Inflammatory macrophage treated with lipopolysaccharide for 4 hours (primary cell): ENCODE measurements around the gene PBOV1.

ENCODE experiments used
- DNase-seq: peaks from one replicate; pipeline ENCODE4 v3.0.0-alpha.2; 2020

The PBOV1 gene

GRCh38 chr6:138218449-138218848 lies at the start of gene PBOV1:
TSS of gene PBOV1 (minus strand) at chr6:138218491. CDS start at chr6:138218395, 96 bp downstream.
- DNase-seq, result no peak

- DNase-seq, result no peak
These were observed 47.8 kb upstream of the PBOV1 start for GRCh38 chr6:138266095-138266494.

GRCh38 chr6:138264372-138264880 lies 46.1 kb upstream of the PBOV1 start:
- DNase-seq, result peak; percentile 15

GRCh38 chr6:138263963-138264362 lies 45.7 kb upstream of the PBOV1 start:
- DNase-seq, result no peak

- no peak for DNase-seq
These were observed 43.0 kb upstream of the PBOV1 start for GRCh38 chr6:138261116-138261780.

- no peak for DNase-seq
These were observed 40.7 kb upstream of the PBOV1 start for GRCh38 chr6:138258991-138259390.

GRCh38 chr6:138258197-138258596 lies 39.9 kb upstream of the PBOV1 start:
- no peak for DNase-seq

- no peak for DNase-seq
These were observed 39.3 kb upstream of the PBOV1 start for GRCh38 chr6:138257638-138258040.

- DNase-seq, result no peak
These were observed 37.2 kb upstream of the PBOV1 start for GRCh38 chr6:138255443-138255842.

- DNase-seq, result no peak
These were observed 35.4 kb upstream of the PBOV1 start for GRCh38 chr6:138253731-138254130.

- no peak for DNase-seq
These were observed 32.4 kb upstream of the PBOV1 start for GRCh38 chr6:138250513-138251247.

- DNase-seq, result no peak
These were observed 31.8 kb upstream of the PBOV1 start for GRCh38 chr6:138250053-138250452.

- no peak for DNase-seq
These were observed 30.6 kb upstream of the PBOV1 start for GRCh38 chr6:138248878-138249277.

GRCh38 chr6:138248011-138248410 lies 29.7 kb upstream of the PBOV1 start:
- DNase-seq, result no peak

- no peak for DNase-seq
These were observed 28.6 kb upstream of the PBOV1 start for GRCh38 chr6:138246650-138247440.

GRCh38 chr6:138245751-138246150 lies 27.5 kb upstream of the PBOV1 start:
- DNase-seq, result no peak

GRCh38 chr6:138242987-138243592 lies 24.8 kb upstream of the PBOV1 start:
- DNase-seq, result no peak

GRCh38 chr6:138241934-138242333 lies 23.6 kb upstream of the PBOV1 start:
- no peak for DNase-seq

- no peak for DNase-seq
These were observed 23.1 kb upstream of the PBOV1 start for GRCh38 chr6:138241381-138241780.

GRCh38 chr6:138240476-138241245 lies 22.4 kb upstream of the PBOV1 start:
- no peak for DNase-seq

GRCh38 chr6:138239774-138240173 lies 21.5 kb upstream of the PBOV1 start:
- no peak for DNase-seq

- DNase-seq, result no peak
These were observed 20.1 kb upstream of the PBOV1 start for GRCh38 chr6:138238368-138238767.
